ENCODE measurements around the gene PPL. TPM values are rescaled to one million over a fixed set of nuclear protein-coding genes. Genes with fewer than 3 reads are reported as not detected.

PPL gene
- polyA plus RNA-seq, 1 experiment: 0.56 TPM

DNA sequence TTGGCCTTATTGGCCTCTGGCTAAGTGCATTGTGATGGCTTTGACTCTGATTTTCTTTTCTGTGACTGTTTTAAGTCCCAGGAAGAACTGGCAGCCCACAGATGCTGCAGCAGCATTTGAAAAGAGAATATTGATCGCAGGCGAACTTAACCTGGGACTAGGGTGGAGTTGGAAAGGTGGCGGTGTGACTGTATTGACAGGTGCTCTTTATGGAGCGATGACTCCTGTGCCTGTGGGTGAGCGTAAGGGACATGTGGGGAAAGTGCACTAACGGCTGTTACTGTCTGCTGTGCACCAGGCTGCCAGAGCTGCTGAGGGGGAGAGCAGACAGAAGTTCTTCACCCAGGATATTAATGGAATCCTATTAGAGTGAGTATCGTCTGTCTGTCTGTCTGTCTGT is 68.4 kb downstream of the PPL start:
- ChIA-PET POLR2A (no interaction called here), CTCF (no interaction called here)
- DNase-seq (ENCODE audit: low read depth): no peak
- TF ChIP-seq, protein P1, sequence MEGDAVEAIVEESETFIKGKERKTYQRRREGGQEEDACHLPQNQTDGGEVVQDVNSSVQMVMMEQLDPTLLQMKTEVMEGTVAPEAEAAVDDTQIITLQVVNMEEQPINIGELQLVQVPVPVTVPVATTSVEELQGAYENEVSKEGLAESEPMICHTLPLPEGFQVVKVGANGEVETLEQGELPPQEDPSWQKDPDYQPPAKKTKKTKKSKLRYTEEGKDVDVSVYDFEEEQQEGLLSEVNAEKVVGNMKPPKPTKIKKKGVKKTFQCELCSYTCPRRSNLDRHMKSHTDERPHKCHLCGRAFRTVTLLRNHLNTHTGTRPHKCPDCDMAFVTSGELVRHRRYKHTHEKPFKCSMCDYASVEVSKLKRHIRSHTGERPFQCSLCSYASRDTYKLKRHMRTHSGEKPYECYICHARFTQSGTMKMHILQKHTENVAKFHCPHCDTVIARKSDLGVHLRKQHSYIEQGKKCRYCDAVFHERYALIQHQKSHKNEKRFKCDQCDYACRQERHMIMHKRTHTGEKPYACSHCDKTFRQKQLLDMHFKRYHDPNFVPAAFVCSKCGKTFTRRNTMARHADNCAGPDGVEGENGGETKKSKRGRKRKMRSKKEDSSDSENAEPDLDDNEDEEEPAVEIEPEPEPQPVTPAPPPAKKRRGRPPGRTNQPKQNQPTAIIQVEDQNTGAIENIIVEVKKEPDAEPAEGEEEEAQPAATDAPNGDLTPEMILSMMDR (IDR thresholded peaks at IDR 0.05; ENCODE audit: insufficient read depth, low read depth, low read length): no peak
- peaks cover 20% of the 10 kb centered on the region for H3K36me3 ChIP-seq (ENCODE audit: control insufficient read depth, insufficient read depth, low read length)
- no peak overlapping the region for H3K4me3 ChIP-seq (ENCODE audit: low read depth, low read length)
- no peaks in the 10 kb centered on the region for H3K27me3 ChIP-seq (ENCODE audit: control insufficient read depth, insufficient read depth, low read length)

DNA sequence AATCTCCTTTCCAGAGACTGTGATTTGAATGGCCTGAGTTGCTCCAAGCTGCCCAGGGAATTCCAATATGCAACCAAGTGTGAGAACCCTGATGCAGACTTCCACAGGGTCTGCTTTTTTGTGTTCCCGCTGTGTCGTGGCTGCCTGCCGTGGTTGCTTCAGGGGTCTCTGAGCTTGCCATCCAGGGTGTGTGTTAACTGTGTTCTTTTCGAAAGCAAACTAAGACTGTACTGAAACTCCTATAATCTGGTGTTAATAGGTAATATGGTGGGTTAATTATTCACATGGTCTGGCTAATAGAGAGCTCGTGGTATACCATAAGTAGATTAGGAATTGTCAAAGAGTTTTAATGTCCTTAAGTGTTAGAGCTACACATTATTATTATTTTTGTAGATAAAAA is 68.9 kb downstream of the PPL start:
- CTCF ChIA-PET: interaction anchor here (1.0 kb wide), 1 partner anchor 13 kb away, joined by 3 read pairs; no protein-coding TSS in a partner anchor
- TF ChIP-seq, protein P1 (IDR thresholded peaks at IDR 0.05; ENCODE audit: insufficient read depth, low read depth, low read length): no peak

DNA sequence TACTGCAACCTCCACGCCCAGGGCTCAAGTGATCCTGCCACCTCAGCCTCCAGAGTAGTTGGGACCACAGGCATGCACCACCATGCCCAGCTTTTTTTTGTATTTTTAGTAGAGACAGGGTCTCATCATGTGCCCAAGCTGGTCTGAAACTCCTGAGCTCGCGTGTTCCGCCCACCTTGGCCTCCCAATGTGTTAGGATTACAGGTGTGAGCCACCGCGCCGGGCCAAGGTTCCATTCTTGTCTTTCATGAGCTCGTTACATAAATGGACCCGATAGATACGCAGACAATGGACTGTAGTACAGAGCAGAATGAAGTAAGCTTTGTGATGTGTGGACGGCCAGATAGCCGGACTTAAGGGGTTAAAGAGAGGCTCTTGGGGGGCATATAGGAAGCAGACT is 70.4 kb downstream of the PPL start:
- peaks cover 16% of the 10 kb centered on the region for H3K36me3 ChIP-seq (ENCODE audit: control insufficient read depth, insufficient read depth, low read length)
- H3K4me3 ChIP-seq (ENCODE audit: low read depth, low read length): no peak overlapping the region
- TF ChIP-seq, protein P1 (IDR thresholded peaks at IDR 0.05; ENCODE audit: insufficient read depth, low read depth, low read length): no peak
- no peak for DNase-seq (ENCODE audit: low read depth)
- ChIA-PET POLR2A (no interaction called here), CTCF (no interaction called here)
- H3K27me3 ChIP-seq (ENCODE audit: control insufficient read depth, insufficient read depth, low read length): no peaks in the 10 kb centered on the region

More for the DNA sequence above, 68.9 kb downstream of the PPL start:
- DNase-seq (ENCODE audit: low read depth): no peak
- H3K4me3 ChIP-seq (ENCODE audit: low read depth, low read length): no peak overlapping the region
- H3K27me3 ChIP-seq (ENCODE audit: control insufficient read depth, insufficient read depth, low read length): no peaks in the 10 kb centered on the region
- POLR2A ChIA-PET: no interaction called here
- H3K36me3 ChIP-seq (ENCODE audit: control insufficient read depth, insufficient read depth, low read length): peaks cover 20% of the 10 kb centered on the region

DNA sequence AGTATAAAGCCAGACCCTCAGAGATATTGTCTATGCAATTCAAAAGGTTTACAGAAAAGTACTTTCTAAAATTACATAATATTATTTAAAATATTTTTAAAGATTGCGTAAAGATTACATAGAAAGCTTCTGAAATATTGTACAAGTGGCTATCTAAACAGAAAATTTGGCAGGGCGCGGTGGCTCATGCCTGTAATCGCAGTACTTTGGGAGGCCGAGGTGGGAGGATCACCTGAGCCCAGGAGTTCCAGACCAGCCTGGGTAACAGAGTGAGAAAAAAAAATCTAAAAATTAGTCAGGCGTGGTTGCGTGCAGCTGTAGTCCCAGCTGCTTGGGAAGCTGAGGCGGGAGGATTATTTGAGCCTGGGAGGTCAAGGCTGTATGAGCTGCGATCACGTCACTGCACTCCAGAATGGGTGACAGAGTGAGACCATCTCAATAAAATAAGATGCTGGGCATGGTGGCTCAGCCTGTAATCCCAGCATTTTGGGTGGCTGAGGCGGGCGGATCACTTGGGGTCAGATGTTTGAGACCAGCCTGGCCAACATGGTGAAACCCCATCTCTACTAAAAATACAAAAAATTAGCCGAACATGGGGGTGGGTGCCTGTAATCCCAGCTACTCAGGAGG is 71.6 kb downstream of the PPL start:
- H3K36me3 ChIP-seq (ENCODE audit: control insufficient read depth, insufficient read depth, low read length): peaks cover 18% of the 10 kb centered on the region
- no peak overlapping the region for H3K4me3 ChIP-seq (ENCODE audit: low read depth, low read length)
- no peak for DNase-seq (ENCODE audit: low read depth)
- H3K27me3 ChIP-seq (ENCODE audit: control insufficient read depth, insufficient read depth, low read length): no peaks in the 10 kb centered on the region
- POLR2A ChIA-PET: no interaction called here
- TF ChIP-seq, protein P1 (IDR thresholded peaks at IDR 0.05; ENCODE audit: insufficient read depth, low read depth, low read length): no peak
- CTCF ChIA-PET: interaction anchor here (1.3 kb wide), 1 partner anchor 93 kb away, joined by 3 read pairs; the partner anchor contains the start of gene SEC14L5

DNA sequence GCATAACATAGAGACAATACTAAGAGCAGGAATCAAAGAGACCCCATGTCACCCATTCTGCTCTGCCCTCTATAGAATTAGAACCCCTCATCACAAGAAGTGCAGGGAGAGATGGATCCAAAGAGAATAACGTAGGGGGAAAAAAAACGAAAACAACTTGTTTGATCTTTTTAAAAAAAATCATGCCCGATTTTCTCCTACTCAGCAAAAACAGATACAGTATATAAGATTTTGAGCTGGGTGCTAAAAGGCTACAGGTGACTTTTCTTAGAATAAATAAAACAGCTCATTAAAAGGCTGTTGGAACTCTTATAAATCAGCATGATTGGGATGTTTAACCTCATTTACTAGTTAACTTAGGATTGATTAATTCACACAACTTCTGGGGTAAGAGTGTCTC is 72.2 kb downstream of the PPL start:
- H3K36me3 ChIP-seq (ENCODE audit: control insufficient read depth, insufficient read depth, low read length): peaks cover 18% of the 10 kb centered on the region
- DNase-seq (ENCODE audit: low read depth): no peak
- ChIA-PET POLR2A (no interaction called here), CTCF (interaction anchor here (1.3 kb wide), 1 partner anchor 94 kb away, joined by 3 read pairs; the partner anchor contains the start of gene SEC14L5)
- TF ChIP-seq, protein P1 (IDR thresholded peaks at IDR 0.05; ENCODE audit: insufficient read depth, low read depth, low read length): no peak
- no peak overlapping the region for H3K4me3 ChIP-seq (ENCODE audit: low read depth, low read length)
- H3K27me3 ChIP-seq (ENCODE audit: control insufficient read depth, insufficient read depth, low read length): no peaks in the 10 kb centered on the region

Data from BJ (cell line).